Upper lobe of right lung (tissue), 1 donor: ENCODE results near the gene EPOP. TPM values are rescaled to one million over a fixed set of nuclear protein-coding genes. Genes with fewer than 3 reads are reported as not detected.

Source experiments
- ATAC-seq: fragments of 200-7000 bp; cut with Tn5 transposase; one replicate; pipeline ENCODE4 v1.9.1; 2020; ENCODE audit warnings: mild to moderate bottlenecking, moderate library complexity
- DNase-seq: peaks from one replicate; pipeline ENCODE4 v3.0.0-alpha.2; 2020
- H3K27ac ChIP-seq: fragments of 200-600 bp; one replicate; pipeline ENCODE4 v1.8.0; 2022
- H3K27me3 ChIP-seq: fragments of 200-600 bp; one replicate; pipeline ENCODE4 v1.8.0; 2022; ENCODE audit warnings: mild to moderate bottlenecking
- H3K36me3 ChIP-seq: fragments of 200-600 bp; one replicate; pipeline ENCODE4 v1.8.0; 2022
- H3K4me1 ChIP-seq: fragments of 200-600 bp; one replicate; pipeline ENCODE4 v1.8.0; 2022
- H3K4me3 ChIP-seq: fragments of 200-600 bp; one replicate; pipeline ENCODE4 v1.8.0; 2022; ENCODE audit warnings: mild to moderate bottlenecking
- H3K9me3 ChIP-seq: fragments of 200-600 bp; one replicate; pipeline ENCODE4 v1.8.0; 2022
- intact Hi-C: fragments of 100-400 bp; cut with DNase I; formaldehyde crosslinking; loops from one replicate; pipeline ENCODE4 v1.11.0; 2022
- total RNA-seq: library from RNA; stranded (reverse); fragmentation: NEBNext Ultra II Directional; extraction: Animal tissue kit (Norgen Biotek cat#: 25700); gene quantifications from one replicate; pipeline ENCODE4 v1.2.1, GENCODE V29; 2021
- TF ChIP-seq, protein P1 (sequence below): fragments of 200-600 bp; IDR thresholded peaks from one replicate; pipeline ENCODE4 v1.8.0; 2022; ENCODE audit warnings: antibody characterized with exemption
- donor health status: DM: no; HTN: yes; CAD: no; lungs with severe emphysema.

Gene EPOP
- total RNA-seq, 1 donor from 2014 or later, result 2.1 TPM

DNA sequence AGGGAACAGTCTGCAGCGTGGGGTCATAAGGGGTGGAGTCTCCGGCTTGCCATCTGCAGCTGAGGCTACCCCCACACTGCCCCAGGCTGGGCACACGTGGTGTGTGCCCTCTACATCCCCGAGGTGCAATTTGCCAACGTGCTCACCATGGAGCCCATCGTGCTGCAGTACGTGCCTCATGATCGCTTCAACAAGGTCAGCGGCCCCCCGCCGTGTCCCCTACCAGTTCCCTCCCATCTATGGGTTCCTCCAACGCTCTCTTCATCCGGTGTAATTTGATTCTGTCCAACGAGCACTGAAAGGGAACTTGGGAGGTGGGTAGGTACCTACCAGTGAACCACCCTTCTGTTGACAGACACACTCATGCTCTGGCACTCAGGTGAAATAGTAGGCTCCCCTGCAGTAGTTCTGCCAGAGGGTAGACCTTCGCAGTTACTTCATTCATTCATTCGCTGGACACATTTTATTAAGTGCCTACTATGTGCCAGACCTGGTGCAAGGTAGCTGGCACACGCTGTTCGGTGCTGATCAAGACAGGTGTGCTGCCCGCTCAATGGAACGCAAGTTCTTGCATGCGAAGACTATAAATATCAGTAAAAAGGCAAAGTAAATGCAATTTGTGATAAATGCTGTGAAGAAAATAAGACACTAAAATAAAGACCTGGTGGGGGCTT, 33.1 kb upstream of the EPOP start:
- Histone ChIP-seq H3K4me3 (no peak overlapping the region), H3K36me3 (peaks cover 33% of the 10 kb centered on the region), H3K27me3 (no peaks in the 10 kb centered on the region), H3K4me1 (peaks cover 18% of the 10 kb centered on the region), H3K9me3 (no peaks in the 10 kb centered on the region), H3K27ac (no peak overlapping the region)
- DNase-seq (no peak), ATAC-seq (no peak)
- TF ChIP-seq, protein P1, sequence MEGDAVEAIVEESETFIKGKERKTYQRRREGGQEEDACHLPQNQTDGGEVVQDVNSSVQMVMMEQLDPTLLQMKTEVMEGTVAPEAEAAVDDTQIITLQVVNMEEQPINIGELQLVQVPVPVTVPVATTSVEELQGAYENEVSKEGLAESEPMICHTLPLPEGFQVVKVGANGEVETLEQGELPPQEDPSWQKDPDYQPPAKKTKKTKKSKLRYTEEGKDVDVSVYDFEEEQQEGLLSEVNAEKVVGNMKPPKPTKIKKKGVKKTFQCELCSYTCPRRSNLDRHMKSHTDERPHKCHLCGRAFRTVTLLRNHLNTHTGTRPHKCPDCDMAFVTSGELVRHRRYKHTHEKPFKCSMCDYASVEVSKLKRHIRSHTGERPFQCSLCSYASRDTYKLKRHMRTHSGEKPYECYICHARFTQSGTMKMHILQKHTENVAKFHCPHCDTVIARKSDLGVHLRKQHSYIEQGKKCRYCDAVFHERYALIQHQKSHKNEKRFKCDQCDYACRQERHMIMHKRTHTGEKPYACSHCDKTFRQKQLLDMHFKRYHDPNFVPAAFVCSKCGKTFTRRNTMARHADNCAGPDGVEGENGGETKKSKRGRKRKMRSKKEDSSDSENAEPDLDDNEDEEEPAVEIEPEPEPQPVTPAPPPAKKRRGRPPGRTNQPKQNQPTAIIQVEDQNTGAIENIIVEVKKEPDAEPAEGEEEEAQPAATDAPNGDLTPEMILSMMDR, result no peak
- intact Hi-C loops, result no loop called here

DNA sequence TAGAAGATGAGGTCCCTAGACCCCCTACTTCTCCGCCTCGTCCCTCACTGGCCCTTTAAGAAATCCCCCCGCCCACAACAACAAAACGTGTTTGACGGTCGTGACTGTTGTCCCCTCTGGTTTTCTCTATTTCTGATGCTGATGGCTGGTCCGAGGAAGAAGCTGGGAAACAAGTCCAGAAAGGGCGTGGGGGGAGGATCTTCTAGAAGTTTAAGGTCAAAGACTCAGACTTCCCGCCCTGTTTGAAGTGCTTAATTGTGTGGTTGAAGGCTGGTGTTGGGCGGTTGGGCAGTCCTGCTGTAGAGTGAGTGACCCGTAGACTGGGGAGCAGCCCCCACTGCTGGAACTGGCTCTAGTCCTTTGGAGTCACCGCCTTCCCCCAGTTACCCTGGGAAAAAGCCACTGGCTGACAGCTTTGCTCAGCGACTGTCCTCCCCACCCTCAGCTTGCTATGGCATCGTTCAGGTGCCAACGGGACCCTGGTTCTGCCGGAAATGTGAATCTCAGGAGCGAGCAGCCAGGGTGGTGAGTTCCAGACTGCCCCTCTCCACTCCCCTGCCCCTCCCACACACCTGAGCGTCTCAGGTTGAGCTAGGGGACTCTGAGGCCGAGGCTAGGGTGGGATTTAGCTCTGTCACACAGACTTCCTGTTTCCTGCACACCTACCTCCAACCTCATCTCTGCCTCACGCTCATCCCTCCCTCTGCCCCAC, 31.9 kb upstream of the EPOP start:
- ATAC-seq (no peak), DNase-seq (no peak)
- H3K9me3 ChIP-seq, result no peaks in the 10 kb centered on the region
- no peaks in the 10 kb centered on the region for H3K27me3 ChIP-seq
- peaks cover 20% of the 10 kb centered on the region for H3K4me1 ChIP-seq
- intact Hi-C loops, result no loop called here
- H3K36me3 ChIP-seq, result peaks cover 21% of the 10 kb centered on the region
- H3K27ac ChIP-seq, result peak overlapping the region; percentile 80
- H3K4me3 ChIP-seq, result peak overlapping the region; percentile 72
- TF ChIP-seq, protein P1, result no peak

DNA sequence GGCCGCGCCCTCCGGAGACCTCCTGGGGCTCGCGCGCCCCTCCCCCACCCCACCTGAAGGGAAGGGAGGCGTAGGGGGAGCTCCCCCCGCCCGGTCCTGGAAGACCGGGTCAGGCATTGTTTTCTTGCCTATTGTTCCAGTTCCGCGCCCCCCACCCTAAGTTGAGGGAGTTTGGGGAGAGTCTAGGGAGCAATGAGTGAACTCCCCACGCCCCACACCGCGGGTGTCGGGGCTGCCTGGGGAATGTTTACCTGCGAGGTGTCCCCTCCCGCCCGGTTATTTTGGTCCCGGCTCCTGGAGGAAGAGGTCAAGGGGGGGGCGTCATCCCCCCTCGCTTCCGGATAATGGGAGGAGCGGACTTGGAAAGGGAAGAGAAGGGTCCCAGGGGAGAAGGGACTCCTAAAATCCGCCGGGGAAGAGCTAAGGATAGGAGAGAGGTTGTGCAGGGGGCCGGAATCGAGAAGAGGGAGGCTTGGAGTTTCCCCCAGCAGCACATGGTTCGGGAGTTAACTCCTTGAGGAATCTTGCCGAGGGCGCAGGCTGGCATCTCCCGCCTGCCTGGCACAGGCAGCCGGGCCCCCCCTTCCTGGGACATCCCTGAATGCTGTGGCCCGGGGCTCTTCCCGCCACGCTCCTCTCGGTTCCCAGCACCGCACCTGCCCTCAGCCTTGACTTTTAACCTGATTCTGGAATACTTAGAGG, 31.2 kb upstream of the EPOP start:
- intact Hi-C loops, result no loop called here
- H3K27ac ChIP-seq, result peak overlapping the region; percentile 80
- TF ChIP-seq, protein P1, result no peak
- H3K4me1 ChIP-seq, result peaks cover 27% of the 10 kb centered on the region
- peak; percentile 76 for DNase-seq
- H3K4me3 ChIP-seq, result peak overlapping the region; percentile 72
- peaks cover 17% of the 10 kb centered on the region for H3K36me3 ChIP-seq
- H3K9me3 ChIP-seq, result no peaks in the 10 kb centered on the region
- H3K27me3 ChIP-seq, result no peaks in the 10 kb centered on the region
- ATAC-seq, result no peak

DNA sequence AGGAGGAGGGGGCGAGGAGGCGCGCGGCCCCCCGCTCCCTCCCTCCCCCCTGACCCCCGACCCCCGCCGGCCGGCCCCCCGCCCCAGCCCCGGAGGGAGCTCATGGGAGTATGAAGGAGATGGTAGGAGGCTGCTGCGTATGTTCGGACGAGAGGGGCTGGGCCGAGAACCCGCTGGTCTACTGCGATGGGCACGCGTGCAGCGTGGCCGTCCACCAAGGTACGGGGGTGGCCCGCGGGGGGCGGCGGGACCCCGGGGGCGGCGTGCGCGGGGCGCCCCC, 30.7 kb upstream of the EPOP start:
- Histone ChIP-seq H3K4me1 (peaks cover 28% of the 10 kb centered on the region), H3K9me3 (no peaks in the 10 kb centered on the region), H3K4me3 (peak overlapping the region; percentile 72), H3K27ac (peak overlapping the region; percentile 80), H3K36me3 (peaks cover 17% of the 10 kb centered on the region), H3K27me3 (no peaks in the 10 kb centered on the region)
- no peak for DNase-seq
- no peak for ATAC-seq
- intact Hi-C loops, result no loop called here
- TF ChIP-seq, protein P1, result no peak

DNA sequence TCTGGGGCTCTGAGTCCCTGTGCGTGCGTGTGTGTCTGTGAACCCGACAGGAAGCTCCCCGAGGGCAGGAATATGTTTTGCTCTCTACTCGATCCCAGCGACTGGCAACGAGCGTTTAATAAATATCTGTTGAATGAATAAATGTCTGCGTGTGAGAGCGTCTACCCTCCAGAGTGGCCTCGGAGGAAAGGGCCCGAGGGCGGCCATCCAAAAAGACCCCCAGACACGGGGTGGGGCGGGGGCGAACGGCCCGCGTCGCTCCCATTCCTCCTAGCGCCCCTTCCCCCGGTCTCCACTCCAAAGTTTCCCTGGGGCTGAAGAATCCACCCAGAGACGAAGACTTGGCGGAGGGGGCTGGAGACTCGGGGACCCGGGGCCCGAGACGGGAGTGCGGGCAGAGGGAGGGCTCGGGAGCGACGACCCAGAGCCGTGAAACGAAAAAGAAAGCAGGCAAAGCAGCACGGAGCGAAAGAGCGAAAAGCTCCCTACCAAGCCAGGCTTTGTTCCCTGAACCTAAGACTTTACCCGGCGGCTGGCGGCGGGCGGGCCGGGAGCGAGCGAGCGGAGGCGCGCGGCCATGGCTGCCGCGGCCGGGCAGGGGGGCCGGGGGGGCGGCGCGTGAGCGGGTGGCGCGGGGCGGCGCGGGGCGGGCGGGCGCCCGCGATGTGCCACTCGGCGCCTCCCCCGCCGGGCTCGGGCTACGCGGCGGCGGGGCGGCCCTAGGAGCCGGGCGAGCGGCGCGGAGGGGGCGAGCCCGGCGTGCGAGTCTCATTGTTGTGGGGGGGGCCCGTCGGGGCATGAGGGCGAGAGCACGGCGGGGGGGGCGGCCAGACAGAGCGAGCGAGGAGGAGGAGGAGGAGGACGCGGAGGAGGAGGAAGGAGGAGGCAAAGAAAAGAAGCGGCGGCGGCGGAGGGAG, 30.1 kb upstream of the EPOP start, which contains the start of gene MLLT6:
TSS of gene MLLT6 (plus strand) at position 668 of the 917 bp plus-strand sequence. CDS start 360 bp downstream, outside the sequence.
- H3K27ac ChIP-seq, result peak within 1 kb of the TSS; percentile 98
- no peaks in the 10 kb centered on the region for H3K27me3 ChIP-seq
- H3K4me3 ChIP-seq, result peak within 1 kb of the TSS; percentile 97
- H3K36me3 ChIP-seq, result peaks cover 13% of the 10 kb centered on the region
- DNase-seq (peak; percentile 87), ATAC-seq (peak; percentile 43)
- H3K4me1 ChIP-seq, result peaks cover 30% of the 10 kb centered on the region
- TF ChIP-seq, protein P1, result no peak
- intact Hi-C loops, result no loop called here
- no peaks in the 10 kb centered on the region for H3K9me3 ChIP-seq
